Amniotic epithelial cell (primary cell): ENCODE data around the gene OR10K2.
"Not testable (repeated sequence)": the region's sequence is repeated elsewhere in the genome, so short reads cannot be mapped to it uniquely, and the experiment has no call there.

Source experiments
- DNase-seq: peaks from one replicate; pipeline ENCODE4 v3.0.0-alpha.2; 2010; ENCODE audit warnings: low read depth

OR10K2 gene, protein sequence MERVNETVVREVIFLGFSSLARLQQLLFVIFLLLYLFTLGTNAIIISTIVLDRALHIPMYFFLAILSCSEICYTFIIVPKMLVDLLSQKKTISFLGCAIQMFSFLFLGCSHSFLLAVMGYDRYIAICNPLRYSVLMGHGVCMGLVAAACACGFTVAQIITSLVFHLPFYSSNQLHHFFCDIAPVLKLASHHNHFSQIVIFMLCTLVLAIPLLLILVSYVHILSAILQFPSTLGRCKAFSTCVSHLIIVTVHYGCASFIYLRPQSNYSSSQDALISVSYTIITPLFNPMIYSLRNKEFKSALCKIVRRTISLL

GRCh38 chr1:158426137-158426536 is at the start of gene OR10K2:
Gene OR10K2, minus strand, starts transcription at chr1:158426237. Its CDS starts 5,371 bp downstream, at chr1:158420866.
- DNase-seq = no peak

DNA sequence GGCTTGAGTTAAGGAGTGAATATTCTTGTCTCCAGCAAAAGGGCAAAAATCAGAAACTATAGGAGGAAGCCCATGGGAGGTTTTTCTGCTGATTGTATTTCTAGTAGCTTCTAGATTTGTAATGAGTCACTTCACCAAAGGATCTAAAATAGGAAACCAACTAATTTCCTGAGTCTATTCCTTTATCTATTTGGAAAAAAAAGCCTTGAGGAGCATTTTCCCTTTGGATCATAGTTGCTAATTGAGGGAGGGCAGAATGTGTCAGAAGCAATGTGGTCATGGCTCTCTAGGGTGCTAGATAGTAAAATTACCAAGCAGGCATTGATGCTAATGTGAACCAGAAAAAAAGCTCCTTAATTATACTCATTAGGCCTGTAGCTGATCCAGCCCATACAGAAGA is 45.9 kb upstream of the OR10K2 start, which contains the start of gene OR10R2:
TSS of gene OR10R2 (plus strand) at position 301 of the 400 bp plus-strand sequence. CDS start 106 bp downstream, outside the sequence.
- DNase-seq = no peak

- no peak for DNase-seq
These were observed 35.5 kb upstream of the OR10K2 start, which contains the start of gene OR10K1 for GRCh38 chr1:158461534-158461933. Gene OR10K1, plus strand, starts transcription at chr1:158461834. Its CDS starts 3,728 bp downstream, at chr1:158465562.

GRCh38 chr1:158458263-158458662 is 32.2 kb upstream of the OR10K2 start:
- no peak for DNase-seq

DNA sequence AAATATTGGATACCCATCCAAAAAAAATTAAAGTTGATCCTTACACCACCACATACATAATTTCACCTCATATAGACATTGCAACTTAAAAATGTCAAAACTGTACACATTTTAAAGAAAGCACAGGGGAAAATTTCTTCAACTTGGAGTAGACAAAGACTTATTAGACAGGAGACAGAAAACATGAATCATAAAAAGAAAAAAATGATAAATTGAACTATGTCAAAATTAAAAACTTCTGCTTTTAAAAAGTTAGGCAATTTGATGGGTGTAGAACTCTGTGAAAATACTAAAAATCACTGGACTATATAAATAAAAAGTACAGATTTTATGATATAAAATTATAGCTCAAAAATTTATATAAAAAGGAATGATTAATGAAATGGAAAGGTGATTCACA is 31.2 kb upstream of the OR10K2 start:
- DNase-seq = no peak

GRCh38 chr1:158454537-158454936 is 28.5 kb upstream of the OR10K2 start:
- no peak for DNase-seq

- DNase-seq = no peak
These were observed 19.3 kb upstream of the OR10K2 start for GRCh38 chr1:158445376-158445775.

DNA sequence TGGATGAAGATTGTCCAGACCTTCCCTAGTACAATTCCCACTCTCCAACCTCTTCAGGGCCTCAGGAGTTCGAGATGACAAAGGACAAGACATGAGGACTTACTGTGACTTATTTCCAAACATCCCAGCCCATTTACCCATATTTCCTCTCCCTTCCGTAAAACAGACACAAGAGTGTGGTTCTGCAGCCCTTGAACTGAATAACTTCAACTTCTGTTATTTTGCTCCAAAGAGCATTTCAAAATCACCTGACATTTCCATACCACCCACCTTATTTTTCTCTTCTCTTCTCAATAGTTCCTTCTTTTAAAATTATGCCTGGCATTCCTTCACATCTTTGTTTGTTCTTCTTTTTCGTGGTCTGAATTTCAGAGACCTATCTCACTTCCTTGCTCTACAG is 8.7 kb upstream of the OR10K2 start:
- DNase-seq = no peak

DNA sequence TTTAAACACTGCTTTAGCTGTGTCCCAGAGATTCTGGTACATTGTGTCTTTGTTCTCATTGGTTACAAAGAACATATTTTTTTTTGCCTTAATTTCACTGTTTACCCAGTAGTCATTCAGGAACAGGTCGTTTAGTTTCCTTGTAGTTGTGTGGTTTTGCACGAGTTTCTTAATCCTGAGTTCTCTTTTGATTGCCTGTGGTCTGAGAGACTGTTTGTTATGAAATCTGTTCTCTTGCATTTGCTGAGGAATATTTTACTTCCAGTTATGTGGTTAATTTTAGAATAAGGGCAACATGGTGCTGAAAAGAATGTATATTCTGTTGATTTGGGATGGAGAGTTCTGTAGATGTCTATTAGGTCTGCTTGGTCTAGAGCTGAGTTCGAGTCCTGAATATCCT is 4.1 kb upstream of the OR10K2 start:
- not testable (repeated sequence) for DNase-seq

- no peak for DNase-seq
These were observed 1.0 kb downstream of the OR10K2 start for GRCh38 chr1:158425027-158425426.

DNA sequence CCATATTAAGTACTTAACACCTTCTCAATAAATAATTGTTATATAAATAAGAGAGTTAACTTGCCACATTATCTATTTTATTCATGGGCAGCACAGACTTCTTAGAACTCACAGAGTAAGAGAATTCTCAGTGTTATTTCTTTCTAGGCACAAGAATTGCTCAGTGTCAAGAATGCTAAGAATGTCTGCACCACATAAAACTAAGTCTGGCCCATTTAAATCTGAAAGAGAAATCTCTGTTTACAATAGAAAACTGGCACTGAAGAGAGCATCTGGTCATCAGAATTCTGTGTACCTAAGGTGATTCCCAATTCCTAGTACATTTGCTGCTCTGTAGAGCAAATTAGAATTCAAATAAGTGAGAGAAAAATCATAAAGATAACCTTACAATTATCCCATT is 3.8 kb downstream of the OR10K2 start:
- no peak for DNase-seq

DNA sequence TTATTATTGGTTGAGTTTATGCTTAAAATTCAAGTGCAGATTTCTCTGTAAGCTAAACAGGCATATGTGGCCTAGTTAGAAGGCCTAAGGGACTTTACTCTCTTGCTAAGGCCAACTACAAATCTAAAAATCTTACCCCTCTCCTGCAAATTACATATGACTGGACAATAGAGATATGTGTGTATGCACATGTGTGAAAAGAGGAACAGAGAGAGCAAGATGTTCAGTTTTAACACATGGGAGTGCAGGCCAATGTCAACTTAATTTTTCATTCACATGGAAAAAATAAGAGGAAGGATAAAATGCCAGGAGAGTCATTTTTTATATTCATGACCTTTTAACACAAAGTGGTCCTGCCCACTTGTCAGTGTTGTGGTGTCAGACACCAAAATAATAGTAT is 8.5 kb downstream of the OR10K2 start:
- no peak for DNase-seq

DNA sequence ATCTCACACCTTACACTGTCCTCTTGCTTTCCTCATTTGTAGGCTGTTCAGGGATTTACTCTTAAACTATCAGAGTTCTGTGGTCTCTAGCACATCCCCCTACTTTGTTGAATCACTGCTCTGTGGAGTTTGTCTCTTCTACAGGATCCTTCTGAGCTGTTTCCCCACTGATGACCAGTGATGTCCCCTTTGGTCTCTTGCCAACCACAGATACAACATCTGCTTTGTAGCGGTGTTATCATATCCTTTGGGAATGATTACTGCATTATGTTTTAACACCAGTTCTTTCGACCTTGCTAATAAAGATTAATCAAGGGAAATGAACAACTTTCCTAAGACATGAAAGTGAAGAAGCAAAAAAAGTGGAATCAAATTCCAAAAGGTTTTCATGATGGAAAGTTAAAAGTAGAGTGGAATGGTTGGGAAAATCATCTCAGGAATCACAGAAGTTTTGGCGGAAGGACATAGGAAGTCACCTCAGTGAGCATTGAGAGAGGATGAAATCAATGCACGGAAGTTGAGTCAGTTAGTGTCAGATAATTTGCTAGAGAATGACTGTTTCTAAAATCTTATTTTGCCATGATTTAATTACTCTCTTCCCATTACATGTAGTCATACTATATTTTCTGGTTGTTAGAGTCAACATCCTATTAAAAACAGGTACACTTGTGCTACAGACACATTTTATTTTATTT is 11.2 kb downstream of the OR10K2 start:
- DNase-seq = no peak

GRCh38 chr1:158407092-158407491 is 18.9 kb downstream of the OR10K2 start:
- DNase-seq = no peak

- no peak for DNase-seq
These were observed 25.2 kb downstream of the OR10K2 start for GRCh38 chr1:158400871-158401270.

DNA sequence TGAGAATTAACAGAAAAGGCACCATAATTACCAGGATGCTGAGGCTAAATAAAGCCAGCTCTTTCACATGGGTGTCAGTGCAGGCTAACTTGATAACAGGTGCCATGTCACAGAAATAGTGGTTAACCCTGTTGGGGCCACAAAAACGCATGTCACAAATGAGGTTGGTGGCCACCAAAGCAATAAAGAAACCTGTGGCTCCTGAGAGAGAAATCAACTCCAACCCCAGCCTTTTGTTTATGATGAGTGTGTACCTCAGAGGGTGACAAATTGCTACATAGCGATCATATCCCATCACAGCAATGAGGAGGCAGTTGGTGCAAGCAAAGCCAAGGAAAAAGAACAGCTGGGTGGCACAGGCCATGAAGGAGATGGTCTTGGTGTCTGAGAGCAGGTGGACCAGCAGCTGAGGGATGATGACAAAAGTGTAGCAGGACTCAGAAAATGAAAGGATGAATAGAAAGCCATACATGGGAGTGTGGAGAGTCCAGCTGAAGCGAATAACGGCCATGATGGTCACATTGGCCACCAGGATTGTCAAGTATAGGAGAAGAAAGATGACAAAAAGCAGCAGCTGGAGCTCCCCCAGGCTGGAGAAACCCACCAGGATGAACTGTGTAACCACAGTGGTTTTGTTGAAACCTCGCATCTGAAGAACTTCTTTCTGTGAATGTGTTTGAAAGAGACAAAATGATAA is 27.1 kb downstream of the OR10K2 start, which contains the start of gene OR10T2:
TSS of gene OR10T2 (minus strand) at position 649 of the 697 bp plus-strand sequence. CDS start at position 649, 0 bp downstream.
- no peak for DNase-seq

DNA sequence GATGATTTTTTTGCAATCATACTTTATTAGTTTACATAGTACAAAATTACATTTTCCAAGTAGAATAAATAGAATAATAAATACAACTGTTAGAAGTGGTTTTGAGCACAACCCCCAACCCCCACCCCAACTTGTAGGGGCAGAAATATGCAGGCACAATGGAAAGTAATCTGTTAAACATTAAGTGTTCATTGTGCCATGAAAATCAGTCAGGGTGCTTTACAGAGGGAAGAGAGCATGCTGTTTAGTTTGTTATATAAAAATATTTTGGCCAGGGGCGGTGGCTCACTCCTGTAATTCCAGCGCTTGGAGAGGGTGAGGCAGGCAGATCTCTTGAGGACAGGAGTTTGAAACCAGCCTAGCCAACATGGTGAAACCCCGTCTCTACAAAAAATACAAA is 29.4 kb downstream of the OR10K2 start:
- DNase-seq = no peak

- DNase-seq = no peak
These were observed 32.6 kb downstream of the OR10K2 start for GRCh38 chr1:158393476-158393875.

- no peak for DNase-seq
These were observed 34.9 kb downstream of the OR10K2 start for GRCh38 chr1:158391099-158391498.

GRCh38 chr1:158390331-158390730 is 35.7 kb downstream of the OR10K2 start:
- no peak for DNase-seq

GRCh38 chr1:158374860-158375259 is 51.2 kb downstream of the OR10K2 start:
- no peak for DNase-seq

GRCh38 chr1:158374101-158374500 is 51.9 kb downstream of the OR10K2 start:
- not testable (repeated sequence) for DNase-seq
